GM12801 (cell line): ENCODE results near the gene DDX17.

Experiments
- CTCF ChIP-seq: IDR thresholded peaks from one replicate; pipeline ENCODE4 v1.5.1; 2011; ENCODE audit warnings: control low read depth; ENCODE audit not compliant: insufficient read length; ENCODE audit errors: extremely low read depth

The DDX17 gene

GRCh38 chr22:38490475-38490874 is 15.6 kb downstream of the DDX17 start:
- no peak for TF ChIP-seq CTCF

GRCh38 chr22:38489561-38490145 is 16.5 kb downstream of the DDX17 start:
- no peak for TF ChIP-seq CTCF

DNA sequence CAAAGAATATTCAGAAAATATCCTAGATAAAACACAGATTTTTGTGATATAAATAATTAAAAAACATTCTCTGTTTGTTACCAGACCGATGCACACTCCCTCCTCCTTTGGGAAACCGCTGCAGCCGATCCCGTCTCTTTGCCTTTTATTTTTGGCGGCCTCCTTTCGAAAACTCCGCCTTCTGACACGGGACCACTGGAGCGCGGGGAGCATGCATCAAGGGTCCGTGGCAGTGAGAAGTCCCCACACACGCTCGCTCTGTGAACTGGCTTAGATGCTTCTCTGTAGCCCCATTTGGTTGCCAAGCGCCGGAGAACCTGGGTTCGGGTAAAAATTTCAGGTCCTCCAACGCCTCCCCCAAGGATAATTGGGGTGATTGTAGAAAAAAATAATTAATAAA is 17.0 kb downstream of the DDX17 start:
- TF ChIP-seq CTCF = no peak

- TF ChIP-seq CTCF = no peak
Measured at GRCh38 chr22:38487946-38488345, 18.2 kb downstream of the DDX17 start.

- TF ChIP-seq CTCF = no peak
Measured at GRCh38 chr22:38485783-38486182, 20.3 kb downstream of the DDX17 start.

DNA sequence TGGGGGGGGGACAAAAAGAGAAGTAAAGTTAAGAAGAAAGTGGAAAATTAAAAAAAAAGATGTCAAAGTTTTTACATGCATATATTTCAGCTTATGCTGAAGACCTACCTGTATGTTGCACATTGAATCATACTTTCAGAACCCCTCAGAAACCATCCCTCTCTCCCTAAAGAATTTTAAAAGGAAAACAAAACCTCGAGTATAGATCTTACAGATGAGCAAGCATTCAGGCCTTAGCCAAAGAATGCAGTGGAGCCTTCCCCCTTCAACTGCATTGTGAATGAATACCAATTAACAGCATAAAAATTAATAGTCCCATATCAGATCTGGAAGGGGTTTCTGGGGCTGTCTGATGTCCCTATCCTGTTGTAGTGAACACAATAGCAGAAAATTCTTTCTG is 21.9 kb downstream of the DDX17 start:
- TF ChIP-seq CTCF = no peak

GRCh38 chr22:38482662-38483308 is 23.3 kb downstream of the DDX17 start:
- no peak for TF ChIP-seq CTCF
